Skin of body (tissue), 2 donors: ENCODE results near the gene GPR55. TPM values are rescaled to one million over a fixed set of nuclear protein-coding genes. Genes with fewer than 3 reads are reported as not detected.

Experiments used
- DNase-seq: peaks from one replicate; lab custom pipeline; 2025; lab: John Stamatoyannopoulos, UW
- total RNA-seq: library from RNA; depleted of rRNA; stranded (reverse); fragments of >200 nt; gene quantifications from one replicate; pipeline ENCODE4 v1.2.3, GENCODE V29; 2014

GPR55 gene
- total RNA-seq, 1 donor from 2014 or later = not detected

GRCh38 chr2:230902180-230902899, 22.7 kb downstream of the GPR55 start:
- DNase-seq = no peak

DNA sequence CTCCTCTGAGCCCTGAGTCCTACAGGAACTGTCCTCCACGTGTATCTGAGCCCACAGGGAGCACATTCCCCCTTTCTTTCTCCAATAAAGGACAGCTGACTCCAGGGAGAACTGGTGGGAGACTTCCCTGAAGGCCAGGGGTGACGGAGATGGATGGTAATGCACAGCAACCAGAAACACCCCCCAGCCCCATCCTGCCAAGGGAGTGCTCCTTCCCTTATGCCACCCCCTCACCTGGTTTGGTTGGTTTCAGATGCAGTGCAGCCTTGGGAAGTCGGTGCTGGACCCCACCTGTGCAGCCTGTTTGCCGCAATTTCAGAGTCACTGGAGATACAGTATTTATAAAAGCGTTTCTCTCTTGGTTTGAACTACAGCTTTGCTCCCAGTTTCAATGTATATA, 24.0 kb downstream of the GPR55 start:
- no peak for DNase-seq

DNA sequence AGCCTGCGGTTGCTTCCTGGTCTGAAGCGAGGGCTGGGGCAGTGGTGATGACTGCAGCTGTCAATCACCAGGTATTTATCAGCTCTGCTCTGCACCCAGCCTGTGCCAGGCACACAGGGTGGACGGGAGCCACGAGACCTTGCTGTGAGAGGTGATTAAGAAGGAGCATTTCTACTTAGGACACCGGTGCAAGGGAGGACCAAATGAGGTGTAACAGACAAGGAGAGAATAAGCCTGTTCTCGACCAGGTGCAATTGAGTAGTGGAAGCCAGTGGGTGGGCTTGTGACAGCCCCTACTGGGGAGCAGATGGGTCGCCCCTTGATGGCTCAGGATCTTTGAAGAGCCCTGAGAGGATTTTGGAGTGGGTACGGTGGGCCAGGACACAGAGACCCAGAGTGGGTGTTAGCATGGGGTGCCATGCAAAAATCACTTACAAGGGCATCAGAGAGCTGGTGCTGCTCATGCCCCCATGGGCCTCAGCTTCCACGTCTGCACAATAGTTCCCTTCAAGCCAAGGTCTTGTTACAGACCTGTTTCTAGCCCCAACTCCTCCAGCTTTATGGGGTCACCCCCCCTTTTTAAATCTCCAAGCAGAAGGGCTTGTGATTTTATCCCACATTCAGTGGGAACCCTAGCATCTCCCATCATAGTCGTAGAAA, 24.6 kb downstream of the GPR55 start:
- DNase-seq = no peak

DNA sequence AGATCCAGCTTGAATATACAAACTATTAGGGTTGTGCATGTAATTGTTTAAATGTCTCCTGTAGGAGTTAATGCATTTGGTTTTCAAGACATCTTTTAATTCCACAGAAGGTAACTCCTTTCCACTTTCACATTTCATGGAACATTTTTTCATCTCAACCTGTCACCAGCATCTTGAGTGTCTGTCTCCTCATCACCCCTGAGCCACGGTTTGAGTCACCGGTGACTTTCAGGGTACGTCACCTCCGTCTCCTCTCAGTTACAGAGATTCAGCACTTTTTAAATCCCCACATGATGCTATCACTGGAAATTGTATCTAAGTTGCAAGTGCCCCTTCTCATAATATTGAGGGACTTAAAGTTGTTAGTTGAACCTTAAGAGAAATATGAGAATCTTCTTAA, 25.3 kb downstream of the GPR55 start:
- DNase-seq = no peak

- no peak for DNase-seq
Measured at GRCh38 chr2:230899287-230899686, 25.8 kb downstream of the GPR55 start.

- no peak for DNase-seq
Measured at GRCh38 chr2:230898713-230899091, 26.3 kb downstream of the GPR55 start.

GRCh38 chr2:230898016-230898712, 26.9 kb downstream of the GPR55 start:
- no peak for DNase-seq

- no peak for DNase-seq
Measured at GRCh38 chr2:230896346-230897115, 28.5 kb downstream of the GPR55 start.

GRCh38 chr2:230895536-230896345, 29.3 kb downstream of the GPR55 start:
- no peak for DNase-seq

GRCh38 chr2:230893841-230894781, 30.9 kb downstream of the GPR55 start:
- no peak for DNase-seq

- no peak for DNase-seq
Measured at GRCh38 chr2:230893338-230893737, 31.7 kb downstream of the GPR55 start.

- no peak for DNase-seq
Measured at GRCh38 chr2:230891509-230891908, 33.5 kb downstream of the GPR55 start.

DNA sequence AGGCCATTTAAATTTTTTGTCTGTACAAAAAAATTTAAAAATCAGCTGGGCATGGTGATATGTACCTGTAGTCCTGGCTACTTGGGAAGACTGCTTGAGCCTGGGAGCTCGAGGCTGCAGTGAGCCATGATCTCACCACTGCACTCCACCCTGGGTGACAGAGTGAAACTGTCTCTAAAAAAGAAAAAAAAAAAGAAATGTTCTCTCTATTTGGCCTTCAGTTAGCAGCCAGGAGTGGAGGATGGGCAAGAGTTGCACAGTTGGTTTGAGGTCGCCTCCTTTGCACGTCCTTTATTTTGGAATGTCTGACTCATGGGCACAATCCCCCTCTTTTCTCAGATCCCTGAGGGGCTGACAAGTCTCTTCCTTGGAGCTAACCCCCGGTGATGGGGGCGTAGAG, 34.0 kb downstream of the GPR55 start:
- no peak for DNase-seq

DNA sequence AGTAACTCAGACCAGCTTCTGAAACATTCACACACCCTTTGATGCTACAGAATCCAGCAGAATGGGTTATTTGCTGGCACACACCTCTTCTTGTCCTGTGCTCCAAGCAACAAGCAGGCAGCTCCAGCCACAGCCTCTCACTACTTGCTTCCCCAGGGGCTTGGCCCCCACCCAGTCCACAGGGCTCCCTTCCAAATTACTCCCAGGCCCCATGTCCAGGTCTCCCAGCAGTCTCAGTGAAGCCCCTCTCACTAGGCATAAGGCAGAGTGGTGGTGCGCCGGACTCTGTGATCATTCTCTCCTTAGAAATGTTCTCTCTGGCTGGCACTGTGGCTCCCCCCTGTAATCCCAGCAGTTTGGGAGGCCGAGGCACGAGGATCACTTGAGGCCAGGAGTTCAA, 34.4 kb downstream of the GPR55 start:
- no peak for DNase-seq

- no peak for DNase-seq
Measured at GRCh38 chr2:230889911-230890601, 35.0 kb downstream of the GPR55 start.

- no peak for DNase-seq
Measured at GRCh38 chr2:230888824-230889400, 36.1 kb downstream of the GPR55 start.

DNA sequence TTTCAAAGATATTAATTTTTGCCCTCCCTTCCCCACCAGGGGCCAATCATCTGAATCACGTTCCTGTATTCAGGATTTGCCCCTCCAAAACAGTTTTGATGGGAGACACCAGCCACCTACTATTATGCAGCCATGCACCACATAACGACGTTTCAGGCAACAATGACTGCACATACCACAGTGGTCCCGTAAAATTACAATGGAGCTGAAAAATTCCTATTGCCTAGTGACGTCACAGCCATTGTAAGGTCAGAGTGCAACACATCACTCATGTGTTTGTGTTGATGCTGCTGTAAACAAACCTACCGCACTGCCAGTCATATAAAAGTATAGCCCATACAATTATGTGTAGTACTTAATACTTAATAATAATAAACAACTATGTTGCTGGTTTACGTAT, 37.7 kb downstream of the GPR55 start:
- DNase-seq = no peak

GRCh38 chr2:230886671-230887071, 38.4 kb downstream of the GPR55 start:
- no peak for DNase-seq

GRCh38 chr2:230886206-230886605, 38.8 kb downstream of the GPR55 start:
- no peak for DNase-seq
